ENCODE data around the gene EPN1. TPM values are rescaled to one million over a fixed set of nuclear protein-coding genes. Genes with fewer than 3 reads are reported as not detected.

The EPN1 gene
- polyA plus RNA-seq, 1 donor (not counting 4 experiments of a cell fraction or from before 2014, with no cell fraction given) = 23.3 TPM

- TF ChIP-seq, protein P1, sequence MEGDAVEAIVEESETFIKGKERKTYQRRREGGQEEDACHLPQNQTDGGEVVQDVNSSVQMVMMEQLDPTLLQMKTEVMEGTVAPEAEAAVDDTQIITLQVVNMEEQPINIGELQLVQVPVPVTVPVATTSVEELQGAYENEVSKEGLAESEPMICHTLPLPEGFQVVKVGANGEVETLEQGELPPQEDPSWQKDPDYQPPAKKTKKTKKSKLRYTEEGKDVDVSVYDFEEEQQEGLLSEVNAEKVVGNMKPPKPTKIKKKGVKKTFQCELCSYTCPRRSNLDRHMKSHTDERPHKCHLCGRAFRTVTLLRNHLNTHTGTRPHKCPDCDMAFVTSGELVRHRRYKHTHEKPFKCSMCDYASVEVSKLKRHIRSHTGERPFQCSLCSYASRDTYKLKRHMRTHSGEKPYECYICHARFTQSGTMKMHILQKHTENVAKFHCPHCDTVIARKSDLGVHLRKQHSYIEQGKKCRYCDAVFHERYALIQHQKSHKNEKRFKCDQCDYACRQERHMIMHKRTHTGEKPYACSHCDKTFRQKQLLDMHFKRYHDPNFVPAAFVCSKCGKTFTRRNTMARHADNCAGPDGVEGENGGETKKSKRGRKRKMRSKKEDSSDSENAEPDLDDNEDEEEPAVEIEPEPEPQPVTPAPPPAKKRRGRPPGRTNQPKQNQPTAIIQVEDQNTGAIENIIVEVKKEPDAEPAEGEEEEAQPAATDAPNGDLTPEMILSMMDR (optimal IDR thresholded peaks at IDR 0.05 in 1 of 3, IDR thresholded peaks at IDR 0.05 in 1 of 3, conservative IDR thresholded peaks at IDR 0.05 in 1 of 3; ENCODE audit: extremely low read depth in 1 of 3, insufficient read depth in 2 of 3, low read length in 3 of 3) = no peak
- TF ChIP-seq EZH2 (IDR thresholded peaks at IDR 0.05; ENCODE audit: low read length) = no peak
- Histone ChIP-seq H3K9me3 (ENCODE audit: control insufficient read depth, low read depth, low read length) (no peaks in the 10 kb centered on the region), H2AFZ (ENCODE audit: control insufficient read depth, low read length) (peak overlapping the region; percentile 52), H3K27ac (ENCODE audit: control insufficient read depth, insufficient read depth, low read length) (peak overlapping the region; percentile 85), H3K36me3 (ENCODE audit: control insufficient read depth in 2 of 2, extremely low read depth in 1 of 2, insufficient read depth in 2 of 2, low read length in 2 of 2) (peaks cover 24 to 35% of the 10 kb centered on the region in 2 experiments), H3K4me3 (ENCODE audit: control insufficient read depth in 2 of 3, extremely low read depth in 1 of 3, insufficient read depth in 2 of 3, low read depth in 1 of 3, low read length in 3 of 3) (peak overlapping the region; percentile 59 to 95 (median 89)), H4K20me1 (ENCODE audit: control insufficient read depth, extremely low read depth, insufficient read depth, low read length) (peaks cover 16% of the 10 kb centered on the region), H3K4me1 (ENCODE audit: control insufficient read depth, extremely low read depth, insufficient read depth, low read length) (peaks cover 31% of the 10 kb centered on the region), H3K9ac (ENCODE audit: control insufficient read depth, extremely low read depth, insufficient read depth, low read length) (peak overlapping the region; percentile 94), H3K4me2 (ENCODE audit: control insufficient read depth, extremely low read depth, insufficient read depth, low read depth, low read length) (peak overlapping the region; percentile 89), H3K9me1 (ENCODE audit: control insufficient read depth, extremely low read depth, insufficient read depth, low read length) (no peaks in the 10 kb centered on the region), H3K79me2 (ENCODE audit: control insufficient read depth, insufficient read depth, low read length) (peaks cover 82% of the 10 kb centered on the region), H3K27me3 (ENCODE audit: control insufficient read depth, extremely low read depth, insufficient read depth, low read length) (no peaks in the 10 kb centered on the region)
- no peak for FAIRE-seq
- DNase-seq (ENCODE audit: low read depth, low spot score) = no peak
- dilution Hi-C loops (cut with MboI; ENCODE audit: extremely low pct_ligation_motif_present, low sequenced_read_pairs) = no loop called here
Observed at GRCh38 chr19:55675661-55676354, 782 bp downstream of the EPN1 start.

- FAIRE-seq = peak; percentile 23
- Histone ChIP-seq H3K27me3 (ENCODE audit: control insufficient read depth, extremely low read depth, insufficient read depth, low read length) (no peaks in the 10 kb centered on the region), H2AFZ (ENCODE audit: control insufficient read depth, low read length) (no peak overlapping the region), H4K20me1 (ENCODE audit: control insufficient read depth, extremely low read depth, insufficient read depth, low read length) (peaks cover 11% of the 10 kb centered on the region), H3K9me3 (ENCODE audit: control insufficient read depth, low read depth, low read length) (no peaks in the 10 kb centered on the region), H3K79me2 (ENCODE audit: control insufficient read depth, insufficient read depth, low read length) (peaks cover 82% of the 10 kb centered on the region), H3K4me3 (ENCODE audit: control insufficient read depth in 2 of 3, extremely low read depth in 1 of 3, insufficient read depth in 2 of 3, low read depth in 1 of 3, low read length in 3 of 3) (peak overlapping the region; percentile 59 to 95 (median 89)), H3K4me2 (ENCODE audit: control insufficient read depth, extremely low read depth, insufficient read depth, low read depth, low read length) (peak overlapping the region; percentile 89), H3K9ac (ENCODE audit: control insufficient read depth, extremely low read depth, insufficient read depth, low read length) (peak overlapping the region; percentile 94), H3K27ac (ENCODE audit: control insufficient read depth, insufficient read depth, low read length) (peak overlapping the region; percentile 85), H3K9me1 (ENCODE audit: control insufficient read depth, extremely low read depth, insufficient read depth, low read length) (no peaks in the 10 kb centered on the region), H3K4me1 (ENCODE audit: control insufficient read depth, extremely low read depth, insufficient read depth, low read length) (peaks cover 31% of the 10 kb centered on the region), H3K36me3 (ENCODE audit: control insufficient read depth in 2 of 2, extremely low read depth in 1 of 2, insufficient read depth in 2 of 2, low read length in 2 of 2) (peaks cover 29 to 40% of the 10 kb centered on the region in 2 experiments)
- TF ChIP-seq, protein P1 (optimal IDR thresholded peaks at IDR 0.05 in 1 of 3, IDR thresholded peaks at IDR 0.05 in 1 of 3, conservative IDR thresholded peaks at IDR 0.05 in 1 of 3; ENCODE audit: extremely low read depth in 1 of 3, insufficient read depth in 2 of 3, low read length in 3 of 3) = peak in 2 of 3 experiments; percentile 13 to 29
- no peak for TF ChIP-seq EZH2 (IDR thresholded peaks at IDR 0.05; ENCODE audit: low read length)
- DNase-seq (ENCODE audit: low read depth, low spot score) = no peak
- dilution Hi-C loops (cut with MboI; ENCODE audit: extremely low pct_ligation_motif_present, low sequenced_read_pairs) = no loop called here
Observed at GRCh38 chr19:55676383-55676782, 1.4 kb downstream of the EPN1 start.
